Panc1 (cell line): Measurements from ENCODE around the gene ZBTB7C. TPM values are rescaled to one million over a fixed set of nuclear protein-coding genes. Genes with fewer than 3 reads are reported as not detected.

Experiments
- ATAC-seq: fragments of 200-7000 bp; cut with Tn5 transposase; 2 replicates; pipeline ENCODE4 v1.9.1; 2020; ENCODE audit warnings: mild to moderate bottlenecking, moderate library complexity
- BruUV-seq: library from RNA; stranded (reverse); fragments of 400-500 nt; replicated peaks from 2 replicates; lab custom pipeline; 2021; lab: Mats Ljungman, UMichigan
- CTCF ChIA-PET: fragments of 300-600 bp; sonication (Branson Sonifier 250); formaldehyde crosslinking; loops from one replicate; lab custom pipeline; 2022; ENCODE audit warnings: antibody characterized with exemption; lab: Charles Lee
- POLR2A ChIA-PET: fragments of 300-600 bp; sonication (Branson Sonifier 250); formaldehyde crosslinking; loops from one replicate; lab custom pipeline; 2022; ENCODE audit warnings: antibody characterized with exemption; lab: Charles Lee
- DNase-seq: peaks from one replicate; pipeline ENCODE4 v3.0.0-alpha.2; 2010; ENCODE audit warnings: low read depth, low spot score
- H3K27ac ChIP-seq: 2 replicates; pipeline ENCODE4 v1.5.1; 2011; ENCODE audit warnings: mild to moderate bottlenecking, low read length, inconsistent platforms
- H3K27me3 ChIP-seq: fragments of 200-500 bp; sonication (Bioruptor generic); 2 replicates; pipeline ENCODE4 v1.6.0; 2014; ENCODE audit warnings: low read length, inconsistent platforms; ENCODE audit not compliant: control insufficient read depth, insufficient read depth
- H3K36me3 ChIP-seq: fragments of 200-500 bp; sonication (Bioruptor generic); 2 replicates; pipeline ENCODE4 v1.5.1; 2014; ENCODE audit warnings: inconsistent platforms, mild to moderate bottlenecking, low read length, moderate library complexity; ENCODE audit not compliant: control insufficient read depth, insufficient read depth
- H3K4me1 ChIP-seq: 2 replicates; pipeline ENCODE4 v1.5.1; 2011; ENCODE audit warnings: inconsistent platforms, mild to moderate bottlenecking, low read length, moderate library complexity; ENCODE audit not compliant: control insufficient read depth, insufficient read depth
- H3K4me3 ChIP-seq, 2 experiments: 2 replicates each; pipeline ENCODE4 v1.5.1; 2011 to 2012; ENCODE audit warnings: low read depth in 2 of 2, low read length in 2 of 2, mild to moderate bottlenecking in 2 of 2, inconsistent platforms in 1 of 2, moderate library complexity in 1 of 2
- H3K9me3 ChIP-seq: fragments of 200-500 bp; sonication (Bioruptor generic); 2 replicates; pipeline ENCODE4 v1.5.1; 2014; ENCODE audit warnings: low read depth, mild to moderate bottlenecking, inconsistent platforms, low read length, moderate library complexity; ENCODE audit not compliant: control insufficient read depth, insufficient read depth
- POLR2AphosphoS5 ChIP-seq: IDR thresholded peaks from 2 replicates; pipeline ENCODE4 v1.6.1; 2012; ENCODE audit warnings: mild to moderate bottlenecking, low read depth, low read length, moderate library complexity
- SIN3A ChIP-seq: IDR thresholded peaks from 2 replicates; pipeline ENCODE4 v1.6.1; 2012; ENCODE audit warnings: low read depth, mild to moderate bottlenecking, low read length, moderate library complexity, borderline replicate concordance; ENCODE audit not compliant: insufficient read depth
- TCF7L2 ChIP-seq: IDR thresholded peaks from 2 replicates; pipeline ENCODE4 v1.6.1; 2011; ENCODE audit warnings: mild to moderate bottlenecking, low read depth, low read length, inconsistent platforms
- in situ Hi-C: cut with HindIII; loops from 2 replicates; pipeline ENCODE4 v1.10.0; 2016; ENCODE audit warnings: low sequenced_read_pairs, low pct_unique_long_range_greater_than_20kb
- intact Hi-C: fragments of 100-400 bp; cut with micrococcal nuclease; formaldehyde crosslinking; loops from one replicate; pipeline ENCODE4 v1.10.0; 2022; ENCODE audit not compliant: unreplicated experiment
- total RNA-seq: library from RNA; stranded (reverse); gene quantifications from one replicate; pipeline ENCODE4 v1.2.1, GENCODE V29; 2021; ENCODE audit not compliant: unreplicated experiment
- TF ChIP-seq, protein P1 (sequence below): fragments of 450-650 bp; IDR thresholded peaks from 2 replicates; pipeline ENCODE4 v1.5.1; 2017; ENCODE audit warnings: mild to moderate bottlenecking
- TF ChIP-seq, protein P2 (sequence below), 2 experiments: IDR thresholded peaks; 2 replicates each; pipeline ENCODE4 v1.6.1; 2011 to 2012; ENCODE audit warnings: low read depth in 2 of 2, control low read depth in 1 of 2, low read length in 1 of 2, mild to moderate bottlenecking in 1 of 2, moderate library complexity in 1 of 2; ENCODE audit not compliant: insufficient read depth in 1 of 2

The ZBTB7C gene
- total RNA-seq, 1 experiment from 2014 or later: 0.03 TPM

DNA sequence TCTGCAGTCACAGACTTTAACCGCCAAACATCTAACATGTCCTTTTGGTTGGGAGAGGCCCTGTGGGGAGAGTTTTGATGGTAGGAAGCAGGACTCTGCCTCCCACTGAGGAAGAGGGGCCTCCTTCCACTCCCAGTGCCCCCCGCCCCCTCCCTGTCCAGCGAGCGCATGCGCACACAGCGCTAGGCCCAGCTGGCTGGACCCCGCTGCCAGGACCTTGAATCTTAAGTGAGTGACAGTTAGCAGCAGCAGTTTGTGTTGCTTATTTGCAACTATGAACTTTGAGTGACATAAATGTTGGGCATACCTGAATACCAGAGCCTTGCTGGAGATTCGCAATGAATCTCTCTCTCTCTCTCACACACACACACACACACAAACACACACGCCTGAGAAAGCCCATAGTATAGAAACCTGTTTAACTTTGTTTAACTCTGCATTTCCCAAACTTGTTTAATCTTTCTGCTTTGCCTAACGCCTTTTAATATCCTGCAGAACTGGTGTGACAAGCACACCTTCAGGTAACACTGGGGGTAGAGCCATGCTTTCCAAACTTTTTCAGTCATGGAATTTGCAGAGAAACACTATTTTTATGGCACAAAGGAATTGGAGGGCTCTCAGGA is 344.1 kb downstream of the ZBTB7C start:
- ATAC-seq (no peak), DNase-seq (no peak)
- Histone ChIP-seq H3K36me3 (no peaks in the 10 kb centered on the region), H3K27me3 (no peaks in the 10 kb centered on the region), H3K4me1 (no peaks in the 10 kb centered on the region), H3K27ac (no peak overlapping the region), H3K9me3 (no peaks in the 10 kb centered on the region), H3K4me3 (no peak overlapping the region)
- intact Hi-C loops (no loop called here), in situ Hi-C loops (no loop called here)
- POLR2A ChIA-PET: no interaction called here
- CTCF ChIA-PET: no interaction called here
- TF ChIP-seq, protein P1, sequence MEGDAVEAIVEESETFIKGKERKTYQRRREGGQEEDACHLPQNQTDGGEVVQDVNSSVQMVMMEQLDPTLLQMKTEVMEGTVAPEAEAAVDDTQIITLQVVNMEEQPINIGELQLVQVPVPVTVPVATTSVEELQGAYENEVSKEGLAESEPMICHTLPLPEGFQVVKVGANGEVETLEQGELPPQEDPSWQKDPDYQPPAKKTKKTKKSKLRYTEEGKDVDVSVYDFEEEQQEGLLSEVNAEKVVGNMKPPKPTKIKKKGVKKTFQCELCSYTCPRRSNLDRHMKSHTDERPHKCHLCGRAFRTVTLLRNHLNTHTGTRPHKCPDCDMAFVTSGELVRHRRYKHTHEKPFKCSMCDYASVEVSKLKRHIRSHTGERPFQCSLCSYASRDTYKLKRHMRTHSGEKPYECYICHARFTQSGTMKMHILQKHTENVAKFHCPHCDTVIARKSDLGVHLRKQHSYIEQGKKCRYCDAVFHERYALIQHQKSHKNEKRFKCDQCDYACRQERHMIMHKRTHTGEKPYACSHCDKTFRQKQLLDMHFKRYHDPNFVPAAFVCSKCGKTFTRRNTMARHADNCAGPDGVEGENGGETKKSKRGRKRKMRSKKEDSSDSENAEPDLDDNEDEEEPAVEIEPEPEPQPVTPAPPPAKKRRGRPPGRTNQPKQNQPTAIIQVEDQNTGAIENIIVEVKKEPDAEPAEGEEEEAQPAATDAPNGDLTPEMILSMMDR: no peak
- TF ChIP-seq, protein P2, sequence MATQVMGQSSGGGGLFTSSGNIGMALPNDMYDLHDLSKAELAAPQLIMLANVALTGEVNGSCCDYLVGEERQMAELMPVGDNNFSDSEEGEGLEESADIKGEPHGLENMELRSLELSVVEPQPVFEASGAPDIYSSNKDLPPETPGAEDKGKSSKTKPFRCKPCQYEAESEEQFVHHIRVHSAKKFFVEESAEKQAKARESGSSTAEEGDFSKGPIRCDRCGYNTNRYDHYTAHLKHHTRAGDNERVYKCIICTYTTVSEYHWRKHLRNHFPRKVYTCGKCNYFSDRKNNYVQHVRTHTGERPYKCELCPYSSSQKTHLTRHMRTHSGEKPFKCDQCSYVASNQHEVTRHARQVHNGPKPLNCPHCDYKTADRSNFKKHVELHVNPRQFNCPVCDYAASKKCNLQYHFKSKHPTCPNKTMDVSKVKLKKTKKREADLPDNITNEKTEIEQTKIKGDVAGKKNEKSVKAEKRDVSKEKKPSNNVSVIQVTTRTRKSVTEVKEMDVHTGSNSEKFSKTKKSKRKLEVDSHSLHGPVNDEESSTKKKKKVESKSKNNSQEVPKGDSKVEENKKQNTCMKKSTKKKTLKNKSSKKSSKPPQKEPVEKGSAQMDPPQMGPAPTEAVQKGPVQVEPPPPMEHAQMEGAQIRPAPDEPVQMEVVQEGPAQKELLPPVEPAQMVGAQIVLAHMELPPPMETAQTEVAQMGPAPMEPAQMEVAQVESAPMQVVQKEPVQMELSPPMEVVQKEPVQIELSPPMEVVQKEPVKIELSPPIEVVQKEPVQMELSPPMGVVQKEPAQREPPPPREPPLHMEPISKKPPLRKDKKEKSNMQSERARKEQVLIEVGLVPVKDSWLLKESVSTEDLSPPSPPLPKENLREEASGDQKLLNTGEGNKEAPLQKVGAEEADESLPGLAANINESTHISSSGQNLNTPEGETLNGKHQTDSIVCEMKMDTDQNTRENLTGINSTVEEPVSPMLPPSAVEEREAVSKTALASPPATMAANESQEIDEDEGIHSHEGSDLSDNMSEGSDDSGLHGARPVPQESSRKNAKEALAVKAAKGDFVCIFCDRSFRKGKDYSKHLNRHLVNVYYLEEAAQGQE (IDR thresholded peaks at IDR 0.05; ENCODE audit: insufficient read depth in 1 of 2, low read depth in 2 of 2, low read length in 1 of 2): no peak
- TF ChIP-seq POLR2AphosphoS5 (no peak), SIN3A (no peak)
- no TSS peak for BruUV-seq

DNA sequence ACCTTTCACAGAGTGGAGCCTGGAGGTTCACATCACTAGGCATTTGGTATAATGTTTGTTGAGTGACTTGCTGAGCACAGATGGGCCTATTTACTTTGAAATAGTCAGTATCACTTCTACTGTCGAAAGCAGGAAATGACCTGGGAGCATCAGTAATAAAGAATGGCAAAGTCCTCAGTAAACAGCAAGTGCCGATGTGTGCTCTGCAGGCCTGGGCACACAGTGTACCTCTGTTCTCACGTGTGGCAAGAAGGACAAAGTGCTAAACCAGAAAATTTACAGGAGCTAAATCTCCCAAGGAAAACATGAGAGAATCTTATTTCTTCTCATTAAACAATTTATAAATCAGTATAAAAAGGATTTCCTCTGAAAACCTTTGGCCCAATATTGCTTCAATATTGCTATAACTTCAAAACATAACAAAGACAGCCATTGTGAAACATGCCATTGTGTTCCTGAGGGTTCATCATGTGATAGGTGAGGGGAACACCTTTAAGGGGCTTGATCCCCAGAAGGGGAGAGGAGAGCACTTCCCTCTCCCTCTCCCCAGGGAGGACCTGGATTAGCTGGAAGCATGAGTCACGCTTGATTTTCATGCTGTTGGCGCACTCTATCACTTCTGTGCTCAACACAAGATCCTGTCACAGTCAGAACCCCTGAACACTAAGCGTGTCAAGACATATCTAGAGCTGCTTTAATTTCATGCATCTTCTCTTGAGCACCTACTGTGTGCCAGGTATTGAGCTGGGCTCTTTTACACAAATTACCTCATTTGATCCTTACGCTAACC is 347.2 kb downstream of the ZBTB7C start:
- in situ Hi-C loops: no loop called here
- Histone ChIP-seq H3K4me1 (no peaks in the 10 kb centered on the region), H3K4me3 (no peak overlapping the region), H3K27ac (no peak overlapping the region), H3K36me3 (no peaks in the 10 kb centered on the region), H3K27me3 (no peaks in the 10 kb centered on the region), H3K9me3 (no peaks in the 10 kb centered on the region)
- BruUV-seq: no TSS peak
- intact Hi-C loops: no loop called here
- ATAC-seq (no peak), DNase-seq (no peak)
- TF ChIP-seq, protein P1: no peak
- TF ChIP-seq POLR2AphosphoS5 (no peak), TCF7L2 (no peak), SIN3A (no peak)
- TF ChIP-seq, protein P2 (IDR thresholded peaks at IDR 0.05; ENCODE audit: insufficient read depth in 1 of 2, low read depth in 2 of 2, low read length in 1 of 2): no peak
- ChIA-PET CTCF (interaction anchor here (1.3 kb wide), 1 partner anchor 28 kb away, joined by 3 read pairs; no protein-coding TSS in a partner anchor), POLR2A (interaction anchor here (0.5 kb wide), 1 partner anchor 50 kb away, joined by 3 read pairs; no protein-coding TSS in a partner anchor)
